Hippocampal formation (tissue), 2 donors: ENCODE data around the gene PCBD1.

Source experiments
- DNase-seq, 2 donors: peaks; one replicate each; lab custom pipeline; 2025; lab: John Stamatoyannopoulos, UW

Gene PCBD1

GRCh38 chr10:70834021-70834420 lies 54.3 kb downstream of the PCBD1 start:
- no peak for DNase-seq

- no peak for DNase-seq
These were observed 54.8 kb downstream of the PCBD1 start for GRCh38 chr10:70833601-70834000.
